ENCODE data around the gene ACTL10. TPM values are rescaled to one million over a fixed set of nuclear protein-coding genes. Genes with fewer than 3 reads are reported as not detected.

The ACTL10 gene
- total and polyA plus RNA-seq, 2 of the 13 experiments (the other 11 are each of a cell fraction or from before 2014, with no cell fraction given), result not detected

- TF ChIP-seq PRDM15 (CRISPR knock-in tag; IDR thresholded peaks at IDR 0.05), result no peak
- no peak for TF ChIP-seq NR2F1 (CRISPR knock-in tag; IDR thresholded peaks at IDR 0.05)
- peak; percentile 12 for TF ChIP-seq RBM22 (optimal IDR thresholded peaks at IDR 0.05; ENCODE audit: low read length)
- TF ChIP-seq ZNF235 (CRISPR knock-in tag; IDR thresholded peaks at IDR 0.05; ENCODE audit: borderline replicate concordance), result no peak
- 0 out of 2 replicates have a peak, but pooled peaks have one; percentile 24 for TF ChIP-seq SKIL (CRISPR knock-in tag; IDR thresholded peaks at IDR 0.05; ENCODE audit: borderline replicate concordance)
- TF ChIP-seq ZNF558 (CRISPR knock-in tag; IDR thresholded peaks at IDR 0.05; ENCODE audit: borderline replicate concordance), result no peak
- TF ChIP-seq ETV5 (CRISPR knock-in tag; IDR thresholded peaks at IDR 0.05; ENCODE audit: borderline replicate concordance), result no peak
- TF ChIP-seq CTCF (CRISPR knock-in tag; IDR thresholded peaks at IDR 0.05), result 0 out of 2 replicates have a peak, but pooled peaks have one; percentile 22
Measured at GRCh38 chr20:33647603-33648395, 18.9 kb upstream of the ACTL10 start (continued).
